ENCODE measurements around the gene HDLBP.

The HDLBP gene

DNA sequence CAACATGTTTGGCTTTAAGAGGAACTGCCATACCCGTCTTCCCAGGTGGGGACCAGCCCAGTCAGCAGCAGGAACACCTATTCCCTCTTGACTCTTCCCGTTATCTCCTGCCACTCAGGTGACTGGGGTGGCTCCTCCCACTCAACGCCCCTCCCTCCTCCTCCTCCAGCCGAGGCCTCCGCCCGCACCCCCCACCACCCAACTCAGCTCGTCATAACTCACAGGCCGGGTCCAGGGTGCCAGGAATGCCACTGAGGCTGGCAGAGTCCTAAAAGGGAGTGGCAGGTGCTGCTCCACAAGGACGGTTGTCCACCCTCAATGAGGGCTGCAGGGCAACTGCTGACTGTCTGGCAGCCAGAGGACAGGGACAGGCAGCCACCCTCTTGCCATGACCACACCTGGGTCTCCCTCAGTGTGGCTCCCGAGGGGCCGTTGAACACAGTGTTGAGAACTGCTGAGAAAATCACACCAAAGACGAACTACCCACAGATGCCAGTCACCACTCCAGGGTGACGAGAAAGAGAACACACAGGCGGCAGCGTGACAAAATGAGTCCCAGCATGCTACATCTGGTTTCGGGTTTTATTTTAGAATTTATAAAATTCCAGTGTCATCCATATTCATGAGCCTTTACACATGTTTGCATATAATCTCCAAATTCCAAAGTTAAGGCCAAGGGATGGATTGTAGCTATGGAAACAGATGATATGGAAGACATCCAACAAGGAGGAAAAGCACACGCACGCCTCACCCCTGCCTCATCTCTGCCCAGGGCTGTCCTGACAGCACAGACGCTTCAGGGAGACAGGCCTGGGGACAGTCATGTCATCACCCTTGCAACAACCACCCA lies 88.5 kb downstream of the HDLBP start:
- DNase-seq = no peak

DNA sequence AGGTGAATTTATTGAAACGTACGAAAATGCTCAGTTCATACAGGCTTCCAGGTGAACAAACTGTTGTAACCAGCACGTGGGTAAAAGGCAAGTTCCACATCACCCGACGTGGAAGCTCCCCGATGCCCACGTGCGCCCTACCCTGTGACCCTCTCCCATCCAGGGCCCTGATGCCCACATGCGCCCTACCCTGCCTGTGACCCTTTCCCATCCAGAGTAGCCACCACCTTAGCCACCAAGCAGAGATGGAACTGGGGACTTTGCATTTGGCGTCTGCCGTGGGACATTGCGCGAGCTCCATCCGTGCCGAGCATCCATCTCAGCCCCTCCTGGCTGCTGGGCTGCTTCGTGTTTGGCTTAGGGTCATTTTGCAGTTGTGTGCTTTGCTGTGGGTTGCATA lies 89.5 kb downstream of the HDLBP start:
- no peak for DNase-seq

DNA sequence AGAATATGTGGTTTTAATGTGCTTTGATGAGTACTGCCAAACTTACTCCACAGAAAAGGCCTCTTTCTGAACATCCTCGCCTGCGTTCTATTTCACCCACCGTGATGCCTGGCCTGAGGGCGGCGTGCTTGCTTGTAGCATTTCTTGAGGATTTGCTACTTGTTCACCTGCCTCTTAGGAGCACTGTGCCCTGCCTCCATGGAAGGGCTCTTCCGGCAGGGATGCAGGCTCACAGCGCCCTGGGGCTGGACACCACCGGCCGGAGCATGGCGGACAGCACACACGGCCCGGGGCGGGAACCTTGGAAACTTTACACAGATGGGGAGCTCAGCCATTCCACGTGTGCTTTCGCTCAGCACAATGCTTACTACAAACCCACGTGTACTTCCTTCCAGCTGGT lies 89.9 kb downstream of the HDLBP start:
- no peak for DNase-seq

DNA sequence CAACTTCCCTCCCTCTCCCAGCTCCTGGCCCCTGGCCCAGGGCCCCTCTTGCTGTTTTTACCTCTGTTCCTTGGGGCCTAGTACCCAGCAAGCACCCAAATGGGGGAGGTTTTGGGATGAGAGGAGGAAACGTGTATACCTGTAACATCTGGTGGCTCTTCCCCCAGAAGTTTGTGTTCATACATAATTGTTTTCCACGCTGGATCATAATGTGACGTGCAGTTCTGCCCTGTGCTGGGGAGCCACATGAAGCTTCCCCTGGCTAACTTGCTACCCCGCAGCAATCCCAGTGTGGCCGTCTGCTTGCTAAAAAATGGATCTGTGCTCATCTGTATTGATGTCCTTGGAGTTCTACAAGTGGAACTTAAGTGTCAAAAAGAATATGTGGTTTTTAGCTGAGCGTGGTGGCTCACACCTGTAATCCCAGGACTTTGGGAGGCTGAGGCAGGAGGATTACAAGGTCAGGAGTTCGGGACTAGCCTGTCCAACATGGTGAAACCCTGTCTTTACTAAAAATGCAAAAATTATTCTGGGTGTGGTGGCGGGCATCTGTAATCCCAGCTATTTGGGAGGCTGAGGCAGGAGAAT lies 90.5 kb downstream of the HDLBP start:
- no peak for DNase-seq

DNA sequence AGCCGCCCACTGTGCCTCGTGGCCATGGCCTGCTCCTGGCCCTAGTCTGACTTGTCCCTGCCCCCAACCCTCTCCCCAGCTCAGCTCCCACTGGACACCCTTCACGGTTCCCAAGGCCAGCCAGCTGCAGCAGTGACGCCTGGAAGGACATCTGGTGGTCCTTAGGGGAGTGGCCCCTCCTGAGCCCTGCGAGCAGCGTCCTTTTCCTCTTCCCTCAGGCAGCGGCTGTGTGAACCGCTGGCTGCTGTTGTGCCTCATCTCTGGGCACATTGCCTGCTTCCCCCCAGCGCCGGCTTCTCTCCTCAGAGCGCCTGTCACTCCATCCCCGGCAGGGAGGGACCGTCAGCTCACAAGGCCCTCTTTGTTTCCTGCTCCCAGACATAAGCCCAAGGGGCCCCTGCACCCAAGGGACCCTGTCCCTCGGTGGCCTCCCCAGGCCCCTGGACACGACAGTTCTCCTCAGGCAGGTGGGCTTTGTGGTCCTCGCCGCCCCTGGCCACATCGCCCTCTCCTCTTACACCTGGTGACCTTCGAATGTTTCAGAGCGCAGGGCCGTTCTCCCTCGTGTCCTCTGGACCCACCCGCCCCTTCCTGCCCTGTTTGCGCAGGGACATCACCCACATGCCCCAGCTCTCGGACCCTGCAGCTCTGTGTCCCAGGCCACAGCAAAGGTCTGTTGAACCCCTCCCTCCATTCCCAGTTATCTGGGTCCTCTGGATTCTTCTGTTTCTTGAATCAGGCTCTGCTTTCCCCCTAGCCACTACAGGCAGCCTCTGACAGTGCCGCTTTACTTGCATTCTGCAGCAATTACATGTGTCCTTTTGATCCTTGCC lies 91.2 kb downstream of the HDLBP start:
- DNase-seq = no peak

DNA sequence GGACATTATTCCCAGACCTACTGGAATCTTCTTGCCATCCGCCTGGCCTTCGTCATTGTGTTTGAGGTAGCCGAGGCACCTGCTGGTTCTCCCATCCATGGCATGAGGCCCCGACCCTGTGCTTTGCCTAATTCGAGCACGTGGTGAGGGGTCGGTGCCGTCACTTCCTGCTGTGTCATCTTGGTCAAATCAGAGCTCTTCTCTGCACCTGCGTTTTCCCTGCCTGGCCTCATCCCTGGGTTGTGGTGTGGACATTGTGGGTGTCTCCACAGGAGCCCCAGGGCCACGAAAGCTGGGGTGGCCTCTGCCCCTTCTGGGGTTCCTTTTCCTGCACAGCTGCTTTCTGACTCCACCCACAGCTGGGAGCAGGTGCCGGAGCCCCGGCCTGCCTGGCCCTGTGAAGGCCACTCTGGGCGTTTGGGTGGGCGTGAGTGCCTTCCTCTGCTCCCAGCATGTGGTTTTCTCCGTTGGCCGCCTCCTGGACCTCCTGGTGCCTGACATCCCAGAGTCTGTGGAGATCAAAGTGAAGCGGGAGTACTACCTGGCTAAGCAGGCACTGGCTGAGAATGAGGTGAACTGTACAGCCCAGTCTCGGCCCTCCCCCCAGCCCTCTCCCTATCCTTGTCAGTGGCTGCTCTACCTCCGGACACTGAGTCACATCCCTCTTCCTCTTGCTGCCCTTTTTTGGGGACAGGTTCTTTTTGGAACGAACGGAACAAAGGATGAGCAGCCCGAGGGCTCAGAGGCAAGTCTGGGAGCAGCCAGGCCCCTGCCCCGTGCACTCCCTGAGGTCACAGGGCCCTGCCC lies 92.1 kb downstream of the HDLBP start:
- DNase-seq = no peak

DNA sequence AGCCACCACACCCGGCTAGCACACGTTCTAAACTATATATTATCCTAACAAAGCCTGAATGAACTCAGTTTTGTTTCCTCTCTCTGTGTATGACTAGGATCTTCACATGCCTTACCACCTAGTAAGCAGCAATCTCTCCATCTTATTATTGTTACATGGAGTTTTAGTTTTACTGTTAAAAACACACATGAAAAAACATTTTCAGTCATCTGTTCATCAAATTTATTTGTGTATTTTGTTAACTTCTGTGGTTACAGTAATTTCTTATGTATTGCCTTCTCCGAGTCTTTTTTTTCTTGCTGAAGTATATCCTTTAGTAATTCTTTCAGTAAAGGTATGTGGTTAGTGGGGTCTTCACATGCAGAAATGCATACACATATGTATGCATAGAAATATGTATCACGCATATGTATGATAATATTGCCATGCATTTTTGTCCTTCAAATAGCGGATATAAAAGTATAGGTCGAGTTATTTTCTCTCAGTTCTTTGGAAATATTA lies 95.6 kb downstream of the HDLBP start:
- DNase-seq = no peak

DNA sequence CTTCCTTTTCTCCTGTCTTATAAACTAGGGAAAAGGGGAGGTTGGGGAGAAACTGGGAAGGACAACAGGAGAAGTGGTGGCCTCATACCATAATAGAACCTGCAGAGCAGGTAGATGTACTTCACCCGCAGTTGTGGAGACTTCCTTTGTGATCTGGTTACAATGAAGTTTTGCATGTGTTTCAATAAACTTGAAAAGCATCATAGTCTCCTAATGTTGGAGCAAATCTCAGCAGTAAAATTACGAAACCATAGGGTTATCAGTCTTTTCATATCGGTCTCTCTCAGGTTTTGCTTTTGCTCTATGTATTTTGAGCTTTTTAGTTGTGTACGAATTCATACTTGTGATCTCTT lies 96.5 kb downstream of the HDLBP start:
- no peak for DNase-seq

DNA sequence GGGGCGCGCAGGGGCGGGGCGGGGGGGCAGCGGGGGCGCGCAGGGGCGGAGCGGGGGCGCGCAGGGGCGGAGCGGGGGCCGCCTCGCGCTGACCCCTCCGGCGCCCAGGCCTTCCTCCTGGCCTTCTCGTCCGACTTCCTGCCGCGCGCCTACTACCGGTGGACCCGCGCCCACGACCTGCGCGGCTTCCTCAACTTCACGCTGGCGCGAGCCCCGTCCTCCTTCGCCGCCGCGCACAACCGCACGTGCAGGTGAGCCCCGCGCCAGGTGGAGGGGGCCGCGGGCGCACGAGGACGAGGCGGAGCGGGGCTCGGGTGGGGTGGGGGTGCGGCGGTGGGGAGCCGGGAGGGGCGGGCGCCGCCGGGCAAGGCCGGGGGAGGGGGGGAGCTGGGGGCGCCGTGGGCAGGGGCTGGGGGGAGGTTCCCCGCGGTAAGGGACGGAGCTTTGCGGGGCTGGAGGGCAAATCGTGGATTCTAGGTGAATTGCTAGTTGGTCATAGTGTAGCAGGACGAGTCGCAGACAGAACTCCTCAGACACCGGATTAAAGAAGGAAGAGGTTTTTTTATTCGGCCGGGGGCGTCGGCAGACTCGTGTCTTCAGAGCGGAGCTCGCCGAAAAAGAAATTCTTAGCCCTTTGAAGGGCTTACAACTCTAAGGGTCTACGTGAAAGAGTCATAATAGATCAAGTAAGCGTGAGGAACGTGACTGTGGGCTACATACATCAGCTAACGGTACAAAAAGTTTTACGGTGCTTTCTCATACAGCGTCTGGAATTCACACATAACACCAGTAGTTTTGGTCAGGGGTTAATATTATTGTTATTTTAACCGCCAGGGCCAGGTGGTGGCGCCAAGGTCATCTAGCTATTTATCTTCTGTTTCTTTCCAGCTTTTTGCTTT lies 97.1 kb downstream of the HDLBP start:
- no peak for DNase-seq

DNA sequence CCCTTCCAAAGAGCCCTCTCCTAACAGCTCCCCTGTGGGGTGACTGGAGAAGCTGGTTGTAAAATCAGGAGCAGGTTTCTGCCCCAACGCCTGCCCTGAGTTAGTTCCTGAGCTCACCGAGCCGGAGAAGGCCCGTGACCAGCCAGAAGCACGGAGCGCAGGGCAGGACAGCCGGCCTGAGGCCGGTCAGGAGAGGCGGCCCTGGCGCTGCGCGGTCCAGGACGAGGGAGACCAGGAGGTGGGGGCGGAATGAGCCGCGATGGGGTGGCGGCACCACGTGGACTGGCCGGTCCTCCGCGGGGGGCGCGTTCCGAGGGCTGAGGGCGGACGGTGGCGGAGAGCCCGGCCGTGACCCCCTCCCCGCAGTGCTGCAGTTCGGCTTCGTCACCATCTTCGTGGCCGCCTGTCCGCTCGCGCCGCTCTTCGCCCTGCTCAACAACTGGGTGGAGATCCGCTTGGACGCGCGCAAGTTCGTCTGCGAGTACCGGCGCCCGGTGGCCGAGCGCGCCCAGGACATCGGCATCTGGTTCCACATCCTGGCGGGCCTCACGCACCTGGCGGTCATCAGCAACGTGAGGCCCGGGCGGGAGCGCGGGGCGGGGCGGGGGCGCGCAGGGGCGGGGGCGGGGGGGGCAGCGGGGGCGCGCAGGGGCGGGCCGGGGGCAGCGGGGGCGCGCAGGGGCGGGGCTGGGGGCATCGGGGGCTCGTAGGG lies 98.0 kb downstream of the HDLBP start:
- no peak for DNase-seq

DNA sequence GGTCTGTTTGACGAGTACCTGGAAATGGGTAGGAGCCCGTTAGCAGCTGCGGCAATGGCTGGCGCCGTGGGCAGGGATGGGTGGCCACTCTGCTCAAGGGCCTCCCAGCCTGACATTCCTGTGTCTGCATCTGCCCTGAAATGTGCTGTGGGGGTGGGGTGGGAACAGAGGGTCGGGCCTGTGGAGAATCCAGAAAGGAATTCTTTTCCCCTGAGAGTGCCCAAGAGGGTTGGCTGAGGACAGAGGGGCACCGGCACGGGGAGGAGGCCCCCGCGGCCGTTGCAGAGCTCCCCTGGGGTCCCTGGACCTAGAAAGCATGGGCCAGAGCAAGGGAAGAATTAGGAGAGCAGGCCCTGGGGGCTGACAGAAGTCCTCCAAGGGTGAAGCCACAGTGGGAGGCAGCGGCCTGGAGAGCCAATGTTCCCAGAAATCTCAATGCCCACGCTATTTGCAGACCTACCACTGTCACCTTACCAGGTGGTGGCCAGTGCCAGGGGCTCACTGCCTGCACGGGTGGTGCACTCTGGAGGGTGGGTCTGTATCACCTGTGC lies 99.2 kb downstream of the HDLBP start:
- DNase-seq = no peak

DNA sequence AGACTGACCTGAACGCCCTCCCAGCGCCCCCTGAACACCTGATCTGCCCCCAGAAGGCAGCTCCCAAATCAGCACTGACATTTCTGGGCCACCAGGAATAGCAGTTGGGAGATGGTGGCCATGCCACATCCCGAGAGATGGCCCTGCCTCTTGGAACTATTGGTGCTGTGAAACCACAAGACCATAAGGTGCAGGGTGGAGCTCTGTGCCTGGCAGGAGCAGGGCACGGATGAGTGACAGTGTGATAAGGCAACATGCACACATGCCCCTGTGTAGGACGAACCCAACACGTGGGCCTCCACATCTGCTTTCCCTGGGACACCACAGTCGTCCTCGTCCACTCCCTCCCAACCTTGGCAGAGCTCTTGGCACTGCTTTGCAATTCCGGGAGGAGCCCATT lies 100.1 kb downstream of the HDLBP start:
- no peak for DNase-seq

DNA sequence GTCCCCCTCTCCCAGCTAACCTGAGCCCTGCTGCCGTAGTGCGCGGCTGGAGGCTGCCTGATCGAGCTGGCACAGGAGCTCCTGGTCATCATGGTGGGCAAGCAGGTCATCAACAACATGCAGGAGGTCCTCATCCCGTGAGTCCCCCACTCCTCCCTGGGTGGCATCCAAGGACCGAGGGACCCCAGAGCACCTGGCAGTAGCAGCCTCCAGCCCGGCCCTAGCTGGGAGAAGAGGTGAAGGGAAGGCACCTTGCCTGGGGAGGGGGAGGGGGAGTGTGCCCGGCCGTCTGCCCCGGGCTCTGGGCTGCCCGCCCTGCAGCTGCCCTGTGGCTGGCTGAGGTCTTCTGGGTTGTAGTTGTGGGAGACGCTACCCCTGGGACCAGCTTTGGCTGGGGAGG lies 100.7 kb downstream of the HDLBP start:
- DNase-seq = no peak

DNA sequence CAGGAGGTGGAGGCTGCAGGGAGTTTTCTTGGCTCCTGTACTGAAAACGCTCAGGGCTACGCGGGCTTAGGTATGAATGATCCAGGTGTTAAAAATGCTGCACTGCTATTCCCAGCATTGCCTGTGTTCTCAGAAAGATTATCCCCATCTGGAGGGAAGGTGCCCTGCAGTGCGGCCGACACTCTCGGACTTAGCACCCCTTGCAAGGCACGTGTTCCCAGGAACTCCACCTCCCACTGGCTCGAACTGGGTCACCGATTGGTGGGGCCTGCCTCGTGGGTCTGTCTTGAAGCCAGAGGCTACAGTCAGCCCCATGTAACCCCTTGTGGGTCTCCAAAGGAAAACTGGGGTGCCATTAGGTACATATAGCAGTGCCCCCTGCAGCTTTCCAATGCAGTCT lies 101.3 kb downstream of the HDLBP start:
- no peak for DNase-seq

DNA sequence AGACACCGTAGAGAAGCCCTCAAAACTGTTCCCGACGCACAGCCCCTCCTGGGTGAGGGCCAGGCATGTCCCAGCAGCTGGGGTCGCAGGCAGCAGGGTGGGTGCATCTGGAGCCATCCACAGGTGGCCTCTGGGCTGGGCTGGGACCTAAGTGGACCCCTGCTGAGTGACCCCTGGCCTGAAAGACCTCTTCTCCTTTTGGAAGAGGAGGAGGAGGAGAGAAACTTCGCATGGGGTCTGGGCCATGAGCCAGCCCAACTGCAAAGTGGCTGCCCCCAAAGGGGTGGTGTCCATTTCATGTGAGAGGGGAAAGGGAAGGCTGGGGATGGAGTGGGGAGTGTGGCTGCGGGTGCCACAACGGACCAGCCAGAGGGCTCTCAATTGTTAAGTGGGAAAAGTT lies 101.9 kb downstream of the HDLBP start:
- no peak for DNase-seq

DNA sequence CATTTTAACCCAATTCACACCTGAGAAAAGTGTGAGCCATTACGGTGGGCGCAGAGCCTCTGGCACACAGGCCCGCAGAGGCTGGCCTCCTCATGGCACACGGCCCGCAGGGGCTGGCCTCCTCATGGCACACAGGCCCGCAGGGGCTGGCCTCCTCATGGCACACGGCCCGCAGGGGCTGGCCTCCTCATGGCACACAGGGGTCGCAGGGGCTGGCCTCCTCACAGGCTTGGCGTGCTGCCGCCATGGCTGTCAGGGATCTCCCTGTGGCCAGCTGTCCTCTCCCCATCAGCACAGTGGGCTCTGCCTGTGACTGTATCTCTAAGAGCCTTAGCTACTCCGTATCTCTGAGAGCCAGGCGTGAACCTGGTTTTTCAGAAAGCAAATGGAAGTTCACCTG lies 102.4 kb downstream of the HDLBP start:
- no peak for DNase-seq

DNA sequence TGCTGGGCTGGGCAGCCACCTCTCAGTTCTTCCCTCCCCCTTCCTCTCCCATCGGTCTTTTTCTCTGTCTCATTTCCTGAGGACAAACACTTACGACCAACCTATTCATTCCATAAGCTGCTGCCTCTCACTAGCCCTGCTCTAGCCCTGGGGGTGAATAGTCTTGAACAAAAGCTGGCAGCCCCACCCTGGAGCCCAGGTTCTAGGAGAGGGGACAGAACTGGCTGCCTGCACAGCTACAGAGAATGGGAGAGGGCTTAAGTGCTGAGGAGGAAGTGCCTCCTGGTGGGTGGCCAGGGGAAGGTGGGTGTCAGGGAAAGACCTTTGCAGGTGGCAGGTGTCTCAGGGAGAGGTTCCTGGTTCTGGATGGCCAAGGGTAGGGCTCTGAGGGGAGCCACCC lies 104.2 kb downstream of the HDLBP start:
- DNase-seq = no peak

DNA sequence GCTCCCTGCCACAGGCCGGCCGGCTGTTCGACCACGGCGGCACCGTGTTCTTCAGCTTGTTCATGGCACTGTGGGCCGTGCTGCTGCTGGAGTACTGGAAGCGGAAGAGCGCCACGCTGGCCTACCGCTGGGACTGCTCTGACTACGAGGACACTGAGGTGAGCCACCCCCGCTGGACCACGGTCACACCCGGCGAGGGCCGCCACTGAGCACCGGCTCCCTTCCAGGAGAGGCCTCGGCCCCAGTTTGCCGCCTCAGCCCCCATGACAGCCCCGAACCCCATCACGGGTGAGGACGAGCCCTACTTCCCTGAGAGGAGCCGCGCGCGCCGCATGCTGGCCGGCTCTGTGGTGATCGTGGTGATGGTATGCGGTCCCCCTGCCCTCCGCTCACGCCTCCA lies 106.2 kb downstream of the HDLBP start:
- no peak for DNase-seq

DNA sequence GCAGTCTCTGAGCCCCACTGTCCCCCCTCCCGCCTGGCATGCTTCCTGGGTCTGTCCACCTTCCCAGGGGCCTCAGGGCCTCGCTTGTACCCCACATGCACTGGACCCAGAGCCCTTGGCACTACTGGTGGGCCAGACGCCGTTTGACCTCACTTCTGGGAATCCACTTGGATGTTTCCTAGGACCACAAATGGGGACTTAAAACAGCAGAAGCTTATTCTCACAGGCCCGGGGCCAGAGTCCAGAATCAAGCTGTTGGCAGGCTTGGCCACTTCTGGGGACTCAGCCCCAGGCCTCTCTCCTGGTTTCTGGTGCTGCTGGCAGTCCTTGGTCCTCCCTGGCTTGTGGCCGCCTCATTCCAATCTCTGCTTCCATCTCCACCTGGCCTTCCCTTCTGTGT lies 107.4 kb downstream of the HDLBP start:
- DNase-seq = no peak

DNA sequence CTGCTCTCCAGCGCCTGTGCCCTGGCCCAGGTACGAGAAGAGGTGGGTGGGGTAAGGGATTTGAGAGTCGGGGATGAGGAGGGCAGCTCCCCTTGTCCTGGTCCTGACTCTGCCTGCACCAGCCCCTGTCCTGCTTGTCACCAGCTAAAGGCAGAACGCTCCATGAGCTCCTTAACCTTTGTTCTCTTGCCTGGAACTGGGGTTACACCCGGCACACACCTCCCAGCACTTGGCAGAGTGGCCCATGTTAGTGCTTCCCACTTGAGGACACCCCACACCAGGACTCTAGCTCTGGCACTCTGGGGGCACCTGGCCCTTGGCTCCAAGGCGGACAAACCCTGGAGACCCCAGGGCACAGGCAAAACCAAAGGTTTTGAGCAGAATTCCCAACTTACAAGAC lies 107.8 kb downstream of the HDLBP start:
- no peak for DNase-seq

DNA sequence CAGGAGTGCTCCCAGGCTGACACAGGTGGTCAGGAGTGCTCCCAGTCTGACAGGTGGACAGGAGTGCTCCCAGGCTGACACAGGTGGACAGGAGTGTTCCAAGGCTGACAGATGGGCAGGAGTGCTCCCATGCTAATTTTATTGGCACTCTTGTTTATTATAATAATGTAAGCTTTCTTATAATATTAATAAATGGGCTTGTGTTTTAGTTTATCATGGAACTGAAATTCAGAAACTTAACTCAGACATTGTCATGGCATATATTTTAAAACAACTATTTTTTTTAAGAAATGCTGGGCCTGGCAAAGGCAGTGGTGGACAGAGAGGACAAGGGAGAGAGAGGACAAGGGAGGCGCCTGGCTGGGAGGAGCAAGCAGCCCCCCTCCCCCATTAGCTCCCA lies 108.3 kb downstream of the HDLBP start:
- no peak for DNase-seq

Data from NCI-H2171 (cell line).